ENCODE results near the gene GORASP1.

Gene GORASP1

DNA sequence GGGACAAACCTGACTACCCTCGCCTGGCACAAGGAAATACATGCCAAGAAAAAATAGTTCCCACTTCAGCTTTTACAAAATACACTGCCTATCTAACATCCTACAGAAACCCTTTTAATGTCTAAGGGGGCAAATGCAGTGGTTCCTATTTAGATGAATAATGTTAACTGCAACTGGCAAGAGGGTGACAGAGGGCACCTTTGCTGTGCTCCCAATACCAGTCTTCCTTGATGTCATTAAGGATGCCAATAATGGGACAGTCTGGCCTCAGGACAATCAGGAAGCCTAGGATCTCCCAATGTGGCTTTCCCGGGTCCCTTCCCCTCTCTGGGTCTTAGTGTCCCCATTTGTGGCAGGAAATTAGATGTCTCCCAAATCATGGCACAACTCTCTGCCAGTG, 32.0 kb upstream of the GORASP1 start:
- no peak overlapping the region for H3K27ac ChIP-seq (ENCODE audit: low read depth, low read length)
- no peaks in the 10 kb centered on the region for H3K9me3 ChIP-seq (ENCODE audit: low read length)
- H3K9ac ChIP-seq (ENCODE audit: low read length) = no peak overlapping the region
- peaks cover 35% of the 10 kb centered on the region for H3K36me3 ChIP-seq (ENCODE audit: insufficient read depth, low read length)
- H3K27me3 ChIP-seq (ENCODE audit: control insufficient read depth in 1 of 2, insufficient read depth in 2 of 2, low read length in 2 of 2) = no peaks in the 10 kb centered on the region
- H3K4me3 ChIP-seq (ENCODE audit: low read depth in 1 of 2, low read length in 2 of 2) = no peak overlapping the region
- peaks cover 31% of the 10 kb centered on the region for H3K4me1 ChIP-seq (ENCODE audit: insufficient read depth, low read length)

DNA sequence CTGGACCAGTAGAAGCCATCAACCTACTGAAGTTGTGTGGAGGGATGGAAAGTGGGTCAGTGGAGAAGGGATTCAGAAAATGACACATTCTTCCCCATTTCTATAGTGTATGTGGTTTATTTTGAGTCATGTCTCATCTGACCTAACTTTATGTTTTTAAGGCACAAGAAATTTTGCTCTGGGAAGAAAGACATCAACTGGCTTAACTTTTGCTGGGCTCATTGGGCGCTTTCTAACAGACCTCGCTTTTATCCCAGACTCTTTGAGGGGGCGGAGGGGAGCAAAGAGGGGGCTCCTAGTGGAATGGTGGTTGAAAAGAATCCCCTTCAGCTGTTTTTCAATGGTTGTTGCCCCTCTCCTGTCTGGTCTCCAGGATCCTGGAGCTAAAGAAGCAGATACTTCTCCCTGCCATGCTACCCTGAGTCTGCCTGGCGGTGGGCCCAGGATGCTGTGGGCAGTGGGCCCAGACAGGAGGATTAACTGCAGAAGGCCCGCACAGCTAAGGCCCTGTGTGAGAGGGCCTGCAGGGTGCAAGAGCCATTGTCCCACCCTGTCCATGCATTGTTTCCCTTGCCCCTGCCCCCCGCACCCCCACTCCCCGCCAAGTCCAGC, 31.5 kb upstream of the GORASP1 start:
- H3K4me3 ChIP-seq (ENCODE audit: low read depth in 1 of 2, low read length in 2 of 2) = no peak overlapping the region
- no peaks in the 10 kb centered on the region for H3K27me3 ChIP-seq (ENCODE audit: control insufficient read depth in 1 of 2, insufficient read depth in 2 of 2, low read length in 2 of 2)
- no peak overlapping the region for H3K27ac ChIP-seq (ENCODE audit: low read depth, low read length)
- no peak overlapping the region for H3K9ac ChIP-seq (ENCODE audit: low read length)
- H3K9me3 ChIP-seq (ENCODE audit: low read length) = no peaks in the 10 kb centered on the region
- peaks cover 33% of the 10 kb centered on the region for H3K36me3 ChIP-seq (ENCODE audit: insufficient read depth, low read length)
- peaks cover 31% of the 10 kb centered on the region for H3K4me1 ChIP-seq (ENCODE audit: insufficient read depth, low read length)

DNA sequence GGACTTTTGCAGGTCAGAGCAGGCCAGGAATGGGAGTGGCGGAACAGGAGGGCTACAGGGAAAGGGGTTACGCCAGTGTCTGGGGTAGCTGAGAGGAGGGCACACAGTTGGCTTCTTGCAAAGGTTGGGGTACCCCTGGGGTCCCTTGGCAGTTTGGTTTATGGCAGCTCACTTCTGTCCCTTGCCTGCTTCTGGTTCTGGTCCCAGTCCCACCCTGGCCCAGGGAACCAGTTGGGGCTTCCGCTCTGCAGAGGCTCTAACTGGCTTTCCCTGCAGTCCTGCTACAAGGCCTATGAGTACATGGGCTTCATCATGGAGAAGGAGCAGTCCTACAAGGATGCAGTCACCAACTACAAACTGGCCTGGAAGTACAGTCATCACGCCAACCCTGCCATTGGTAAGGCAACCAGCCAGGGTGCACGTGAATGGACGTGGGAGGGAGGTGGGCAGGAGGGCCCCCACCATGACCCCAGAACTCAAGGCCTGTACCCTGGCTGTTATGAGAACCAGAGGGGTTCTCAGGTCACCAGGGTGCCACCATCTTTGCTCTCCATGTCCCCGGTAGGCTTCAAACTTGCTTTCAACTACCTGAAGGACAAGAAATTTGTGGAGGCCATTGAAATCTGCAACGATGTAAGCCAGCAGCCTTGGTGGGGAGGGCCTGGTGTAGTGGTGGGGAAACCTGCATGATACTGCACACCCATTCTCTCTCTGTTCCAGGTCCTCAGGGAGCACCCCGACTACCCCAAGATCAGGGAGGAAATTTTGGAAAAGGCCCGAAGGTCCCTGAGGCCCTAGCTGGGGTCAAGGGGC, 30.8 kb upstream of the GORASP1 start:
- Histone ChIP-seq H3K4me1 (ENCODE audit: insufficient read depth, low read length) (peaks cover 31% of the 10 kb centered on the region), H3K27ac (ENCODE audit: low read depth, low read length) (peak overlapping the region; percentile 7), H3K27me3 (ENCODE audit: control insufficient read depth in 1 of 2, insufficient read depth in 2 of 2, low read length in 2 of 2) (no peaks in the 10 kb centered on the region), H3K9me3 (ENCODE audit: low read length) (no peaks in the 10 kb centered on the region), H3K9ac (ENCODE audit: low read length) (no peak overlapping the region), H3K4me3 (ENCODE audit: low read depth in 1 of 2, low read length in 2 of 2) (no peak overlapping the region), H3K36me3 (ENCODE audit: insufficient read depth, low read length) (peaks cover 26% of the 10 kb centered on the region)

DNA sequence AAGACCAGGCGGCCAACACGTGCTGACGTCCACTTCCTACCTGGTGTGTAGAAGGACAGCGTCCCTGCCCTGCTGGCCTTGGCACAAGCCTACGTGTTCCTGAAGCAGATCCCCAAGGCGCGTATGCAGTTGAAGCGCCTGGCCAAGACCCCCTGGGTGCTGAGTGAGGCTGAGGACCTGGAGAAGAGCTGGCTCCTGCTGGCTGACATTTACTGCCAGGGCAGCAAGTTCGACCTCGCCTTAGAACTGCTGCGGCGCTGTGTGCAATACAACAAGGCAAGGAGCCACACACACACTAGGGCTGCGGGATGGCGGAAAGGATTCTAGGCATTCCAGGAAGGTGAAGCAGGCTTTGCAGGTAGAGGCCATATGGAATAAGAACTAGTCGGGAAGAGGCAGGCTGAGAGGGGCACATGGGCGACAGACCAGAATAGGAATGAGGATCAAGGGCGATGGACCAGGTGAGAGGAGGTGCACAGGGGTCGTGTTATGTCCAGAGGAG, 30.1 kb upstream of the GORASP1 start:
- Histone ChIP-seq H3K9ac (ENCODE audit: low read length) (no peak overlapping the region), H3K27ac (ENCODE audit: low read depth, low read length) (no peak overlapping the region), H3K9me3 (ENCODE audit: low read length) (no peaks in the 10 kb centered on the region), H3K4me1 (ENCODE audit: insufficient read depth, low read length) (peaks cover 31% of the 10 kb centered on the region), H3K27me3 (ENCODE audit: control insufficient read depth in 1 of 2, insufficient read depth in 2 of 2, low read length in 2 of 2) (no peaks in the 10 kb centered on the region), H3K36me3 (ENCODE audit: insufficient read depth, low read length) (peaks cover 23% of the 10 kb centered on the region), H3K4me3 (ENCODE audit: low read depth in 1 of 2, low read length in 2 of 2) (no peak overlapping the region)

DNA sequence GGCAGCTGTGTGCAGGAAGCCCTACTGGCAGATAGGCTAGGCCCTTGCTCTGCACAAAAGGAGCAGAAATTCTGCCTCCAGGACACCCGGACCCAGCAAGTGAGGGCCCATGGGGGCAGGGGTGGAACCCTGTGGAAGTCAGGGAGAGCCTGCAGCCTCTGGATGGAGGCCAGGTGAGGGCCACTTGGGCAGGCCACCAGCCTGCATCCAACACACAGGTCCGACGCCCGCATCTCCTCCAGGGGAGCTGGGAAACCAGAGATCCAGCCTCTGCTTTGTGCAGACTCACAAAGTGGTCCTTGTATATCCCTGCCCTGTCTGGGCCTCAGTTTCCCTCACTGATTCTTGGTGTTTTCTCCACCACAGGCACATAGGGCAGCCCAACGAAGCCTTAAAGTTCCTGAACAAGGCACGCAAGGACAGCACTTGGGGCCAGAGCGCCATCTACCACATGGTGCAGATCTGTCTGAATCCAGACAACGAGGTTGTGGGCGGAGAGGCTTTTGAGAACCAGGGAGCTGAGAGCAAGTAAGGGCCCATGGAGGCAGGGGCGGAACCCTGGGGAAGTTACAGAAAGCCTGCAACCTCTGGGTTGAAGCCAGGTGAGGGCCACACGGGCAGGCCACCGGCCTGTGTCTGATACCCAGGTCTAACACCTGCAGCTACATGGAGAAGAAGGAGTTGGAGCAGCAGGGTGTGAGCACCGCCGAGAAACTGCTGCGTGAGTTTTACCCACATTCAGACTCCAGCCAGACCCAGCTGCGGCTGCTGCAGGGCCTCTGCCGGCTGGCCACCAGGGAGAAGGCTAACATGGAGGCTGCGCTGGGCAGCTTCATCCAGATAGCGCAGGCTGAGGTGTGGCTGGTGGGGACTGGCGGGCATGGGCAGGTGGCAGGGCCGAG, 29.4 kb upstream of the GORASP1 start:
- Histone ChIP-seq H3K27me3 (ENCODE audit: control insufficient read depth in 1 of 2, insufficient read depth in 2 of 2, low read length in 2 of 2) (no peaks in the 10 kb centered on the region), H3K4me3 (ENCODE audit: low read depth in 1 of 2, low read length in 2 of 2) (no peak overlapping the region), H3K9me3 (ENCODE audit: low read length) (no peaks in the 10 kb centered on the region), H3K9ac (ENCODE audit: low read length) (no peak overlapping the region), H3K27ac (ENCODE audit: low read depth, low read length) (no peak overlapping the region), H3K4me1 (ENCODE audit: insufficient read depth, low read length) (peaks cover 31% of the 10 kb centered on the region), H3K36me3 (ENCODE audit: insufficient read depth, low read length) (peaks cover 16% of the 10 kb centered on the region)

DNA sequence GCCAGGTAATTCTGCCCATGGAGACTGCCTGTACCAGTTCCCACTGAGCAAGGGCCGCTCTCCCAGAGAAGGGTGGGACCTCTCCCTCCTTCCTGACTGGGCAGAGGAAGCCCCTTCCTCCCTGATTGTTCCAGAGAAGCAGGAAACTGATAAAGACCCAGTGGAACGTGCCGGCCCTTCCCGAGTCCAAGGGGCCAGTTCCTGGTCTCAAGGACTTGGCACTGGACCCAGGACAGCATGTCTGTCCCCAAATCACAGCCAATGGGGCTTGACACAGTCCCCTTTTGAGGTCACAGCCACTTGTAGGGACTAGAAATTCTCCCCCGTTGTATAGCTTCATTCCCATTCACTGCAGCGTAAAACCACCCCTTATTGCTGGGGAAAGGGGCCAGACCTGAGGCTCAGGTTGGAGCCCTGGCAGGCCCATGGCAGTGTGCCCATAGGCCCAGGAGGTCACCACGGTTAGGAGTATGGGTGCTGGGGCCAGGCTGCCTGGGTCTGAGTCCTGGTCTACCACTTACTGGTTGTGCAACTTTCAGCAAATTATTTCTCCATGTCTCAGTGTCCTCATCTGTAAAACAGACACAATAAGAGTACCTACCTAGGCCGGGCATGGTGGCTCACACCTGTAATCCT, 27.9 kb upstream of the GORASP1 start:
- no peak overlapping the region for H3K9ac ChIP-seq (ENCODE audit: low read length)
- H3K4me1 ChIP-seq (ENCODE audit: insufficient read depth, low read length) = peaks cover 16% of the 10 kb centered on the region
- no peak overlapping the region for H3K27ac ChIP-seq (ENCODE audit: low read depth, low read length)
- no peaks in the 10 kb centered on the region for H3K27me3 ChIP-seq (ENCODE audit: control insufficient read depth in 1 of 2, insufficient read depth in 2 of 2, low read length in 2 of 2)
- no peak overlapping the region for H3K4me3 ChIP-seq (ENCODE audit: low read depth in 1 of 2, low read length in 2 of 2)
- H3K9me3 ChIP-seq (ENCODE audit: low read length) = no peaks in the 10 kb centered on the region
- peaks cover 11% of the 10 kb centered on the region for H3K36me3 ChIP-seq (ENCODE audit: insufficient read depth, low read length)

DNA sequence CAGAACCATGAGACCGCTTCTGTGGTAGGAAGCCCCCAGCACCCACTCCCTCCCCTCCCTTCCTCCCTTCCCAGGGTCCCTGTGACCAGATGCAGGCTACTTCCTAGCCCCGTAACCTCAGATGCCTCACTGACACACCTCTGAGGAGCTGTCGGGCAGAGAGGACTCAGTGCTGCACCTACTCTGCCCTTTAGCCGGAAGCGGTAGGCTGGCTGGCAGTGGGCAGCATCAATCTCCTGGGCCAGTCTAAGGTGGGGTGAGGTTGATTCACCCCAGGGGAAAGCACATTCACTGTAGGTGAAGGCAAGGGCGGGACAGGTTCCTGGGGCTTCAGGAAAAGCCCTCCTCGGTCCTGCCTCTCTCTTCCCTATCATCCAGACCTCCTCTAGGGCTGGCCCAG, 26.9 kb upstream of the GORASP1 start:
- H3K27me3 ChIP-seq (ENCODE audit: control insufficient read depth in 1 of 2, insufficient read depth in 2 of 2, low read length in 2 of 2) = no peaks in the 10 kb centered on the region
- H3K9me3 ChIP-seq (ENCODE audit: low read length) = no peaks in the 10 kb centered on the region
- H3K9ac ChIP-seq (ENCODE audit: low read length) = no peak overlapping the region
- H3K36me3 ChIP-seq (ENCODE audit: insufficient read depth, low read length) = peaks cover 11% of the 10 kb centered on the region
- no peak overlapping the region for H3K27ac ChIP-seq (ENCODE audit: low read depth, low read length)
- no peak overlapping the region for H3K4me3 ChIP-seq (ENCODE audit: low read depth in 1 of 2, low read length in 2 of 2)
- peaks cover 8% of the 10 kb centered on the region for H3K4me1 ChIP-seq (ENCODE audit: insufficient read depth, low read length)

DNA sequence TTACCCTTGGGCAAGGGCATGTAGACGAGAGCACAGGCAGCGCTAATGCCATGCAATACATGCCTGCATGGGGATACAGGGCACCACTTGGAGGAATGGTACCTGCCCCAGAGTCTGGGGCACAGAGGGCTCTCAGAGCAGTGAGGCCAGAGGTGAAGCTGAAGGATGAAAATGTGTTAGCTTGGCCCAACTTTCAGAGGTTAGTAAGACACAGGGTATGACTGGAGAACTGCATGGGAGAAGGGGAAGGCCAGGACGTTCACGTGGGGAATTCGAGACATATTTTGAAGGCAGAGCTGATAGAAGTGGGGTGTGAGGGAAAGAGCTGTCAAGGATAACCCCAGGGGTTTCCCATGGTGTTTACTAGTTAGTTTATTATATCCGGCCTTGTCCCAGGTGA, 26.4 kb upstream of the GORASP1 start:
- Histone ChIP-seq H3K4me1 (ENCODE audit: insufficient read depth, low read length) (peaks cover 5% of the 10 kb centered on the region), H3K27ac (ENCODE audit: low read depth, low read length) (no peak overlapping the region), H3K36me3 (ENCODE audit: insufficient read depth, low read length) (peaks cover 11% of the 10 kb centered on the region), H3K9me3 (ENCODE audit: low read length) (no peaks in the 10 kb centered on the region), H3K4me3 (ENCODE audit: low read depth in 1 of 2, low read length in 2 of 2) (no peak overlapping the region), H3K9ac (ENCODE audit: low read length) (no peak overlapping the region), H3K27me3 (ENCODE audit: control insufficient read depth in 1 of 2, insufficient read depth in 2 of 2, low read length in 2 of 2) (no peaks in the 10 kb centered on the region)

DNA sequence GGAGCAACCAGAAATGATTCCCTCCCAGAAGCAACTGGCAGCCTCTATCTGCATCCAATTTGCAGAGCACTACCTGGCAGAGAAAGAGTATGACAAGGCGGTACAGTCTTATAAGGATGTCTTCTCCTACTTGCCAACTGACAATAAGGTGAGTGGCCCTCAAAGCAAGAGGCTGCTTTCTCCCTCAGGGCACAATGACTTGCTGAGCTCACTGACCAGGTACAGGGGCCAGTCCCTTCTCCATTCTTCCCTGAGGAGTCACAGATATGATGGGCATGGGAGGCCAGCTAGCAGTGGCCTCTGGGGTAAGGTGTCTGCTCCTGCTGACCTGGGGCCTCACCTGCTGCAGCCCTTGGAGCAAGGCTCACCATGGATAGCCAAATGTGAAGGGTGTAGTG, 25.7 kb upstream of the GORASP1 start:
- no peak overlapping the region for H3K9ac ChIP-seq (ENCODE audit: low read length)
- no peak overlapping the region for H3K27ac ChIP-seq (ENCODE audit: low read depth, low read length)
- H3K4me3 ChIP-seq (ENCODE audit: low read depth in 1 of 2, low read length in 2 of 2) = no peak overlapping the region
- H3K9me3 ChIP-seq (ENCODE audit: low read length) = no peaks in the 10 kb centered on the region
- H3K4me1 ChIP-seq (ENCODE audit: insufficient read depth, low read length) = no peaks in the 10 kb centered on the region
- H3K36me3 ChIP-seq (ENCODE audit: insufficient read depth, low read length) = peaks cover 11% of the 10 kb centered on the region
- no peaks in the 10 kb centered on the region for H3K27me3 ChIP-seq (ENCODE audit: control insufficient read depth in 1 of 2, insufficient read depth in 2 of 2, low read length in 2 of 2)

DNA sequence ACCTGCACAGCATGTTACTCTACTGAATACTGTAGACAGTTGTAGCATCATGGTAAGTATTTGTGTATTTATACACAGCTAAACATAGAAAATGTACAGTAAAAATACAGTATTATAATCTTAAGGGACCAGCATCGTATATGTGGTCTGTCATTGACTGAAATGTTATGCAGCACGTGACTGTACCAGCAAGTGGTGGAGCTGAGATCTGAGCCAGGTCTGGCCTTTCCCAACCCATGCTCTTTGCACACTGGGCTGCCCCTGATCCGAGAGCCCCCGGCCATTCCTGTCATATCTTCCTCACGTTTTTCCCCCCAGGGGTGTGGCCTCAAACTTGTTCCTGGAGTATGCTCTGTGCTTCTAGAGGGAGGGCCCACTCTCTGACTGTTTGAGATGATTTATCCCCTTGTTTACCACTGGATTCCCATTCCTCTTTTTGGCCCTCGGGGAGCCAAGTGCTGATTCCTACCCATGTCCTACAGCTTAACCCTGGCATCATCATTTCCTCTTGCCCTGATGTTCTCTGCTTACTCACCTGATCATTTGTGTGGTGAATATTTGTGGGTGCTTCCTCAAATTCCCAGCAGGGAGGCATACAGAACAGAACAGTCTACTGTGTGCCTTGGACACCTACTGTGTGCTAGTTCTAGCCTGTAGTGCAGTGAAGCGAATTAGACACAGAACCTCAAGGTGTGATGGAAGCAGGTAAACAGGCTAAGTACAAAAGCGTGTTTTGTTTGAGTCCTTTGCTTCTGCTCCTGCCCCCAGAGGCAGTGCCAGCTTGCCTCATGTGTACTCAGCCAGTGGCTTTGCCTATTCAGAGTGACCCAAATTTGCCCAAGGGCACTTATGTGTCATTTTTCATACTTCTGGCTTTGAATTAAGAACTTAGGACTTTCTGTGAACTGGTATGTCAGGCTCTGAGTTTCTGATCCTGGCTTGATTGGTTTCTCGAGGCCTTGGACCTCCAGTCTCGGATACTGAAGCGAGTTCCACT, 25.0 kb upstream of the GORASP1 start:
- no peak overlapping the region for H3K27ac ChIP-seq (ENCODE audit: low read depth, low read length)

More for the DNA sequence above, 25.0 kb upstream of the GORASP1 start:
- no peaks in the 10 kb centered on the region for H3K9me3 ChIP-seq (ENCODE audit: low read length)
- H3K27me3 ChIP-seq (ENCODE audit: control insufficient read depth in 1 of 2, insufficient read depth in 2 of 2, low read length in 2 of 2) = no peaks in the 10 kb centered on the region
- peaks cover 11% of the 10 kb centered on the region for H3K36me3 ChIP-seq (ENCODE audit: insufficient read depth, low read length)
- H3K9ac ChIP-seq (ENCODE audit: low read length) = no peak overlapping the region
- H3K4me3 ChIP-seq (ENCODE audit: low read depth in 1 of 2, low read length in 2 of 2) = no peak overlapping the region
- no peaks in the 10 kb centered on the region for H3K4me1 ChIP-seq (ENCODE audit: insufficient read depth, low read length)

Measured in muscle layer of colon (tissue), 2 donors.